H9 (cell line): ENCODE data around the gene ST6GALNAC3. TPM values are rescaled to one million over a fixed set of nuclear protein-coding genes. Genes with fewer than 3 reads are reported as not detected.

Experiments used
- DNase-seq: peaks from one replicate; pipeline ENCODE4 v3.0.0-alpha.2; 2017
- H2AFZ ChIP-seq: one replicate; pipeline ENCODE4 v1.6.1; 2013; ENCODE audit warnings: mild to moderate bottlenecking, low read length, control low read depth, moderate library complexity
- H2AK5ac ChIP-seq: 2 replicates; pipeline ENCODE4 v1.6.1; 2013; ENCODE audit warnings: low read length, control low read depth, mixed read lengths; ENCODE audit not compliant: insufficient read length
- H2BK120ac ChIP-seq: one replicate; pipeline ENCODE4 v1.6.1; 2013; ENCODE audit warnings: low read depth, mild to moderate bottlenecking, low read length, control low read depth, inconsistent platforms; ENCODE audit not compliant: poor library complexity, severe bottlenecking
- H2BK12ac ChIP-seq: 2 replicates; pipeline ENCODE4 v1.6.1; 2013; ENCODE audit warnings: low read length, control low read depth, mixed read lengths, low read depth; ENCODE audit not compliant: insufficient read length
- H2BK15ac ChIP-seq: 2 replicates; pipeline ENCODE4 v1.6.1; 2013; ENCODE audit warnings: low read depth, low read length, control low read depth
- H2BK20ac ChIP-seq: one replicate; pipeline ENCODE4 v1.6.1; 2013; ENCODE audit warnings: low read depth, mild to moderate bottlenecking, low read length, control low read depth, inconsistent platforms; ENCODE audit not compliant: poor library complexity, severe bottlenecking
- H2BK5ac ChIP-seq: 2 replicates; pipeline ENCODE4 v1.6.1; 2013; ENCODE audit warnings: low read length, control low read depth, mixed read lengths; ENCODE audit not compliant: insufficient read length
- H3K14ac ChIP-seq: 2 replicates; pipeline ENCODE4 v1.6.1; 2013; ENCODE audit warnings: low read length, control low read depth; ENCODE audit not compliant: insufficient read depth
- H3K18ac ChIP-seq: 2 replicates; pipeline ENCODE4 v1.6.1; 2013; ENCODE audit warnings: low read depth, mild to moderate bottlenecking, mixed read lengths, low read length, control low read depth; ENCODE audit not compliant: insufficient read length
- H3K23ac ChIP-seq: 2 replicates; pipeline ENCODE4 v1.6.1; 2013; ENCODE audit warnings: low read length, control low read depth, mixed read lengths, low read depth; ENCODE audit not compliant: insufficient read length
- H3K23me2 ChIP-seq: 2 replicates; pipeline ENCODE4 v1.6.1; 2013; ENCODE audit warnings: low read depth, mild to moderate bottlenecking, mixed read lengths, low read length, control low read depth; ENCODE audit not compliant: insufficient read length, poor library complexity, severe bottlenecking
- H3K27ac ChIP-seq: 2 replicates; pipeline ENCODE4 v1.5.1; 2013; ENCODE audit warnings: low read length, control low read depth, mixed read lengths, low read depth; ENCODE audit not compliant: insufficient read length
- H3K27me3 ChIP-seq: 2 replicates; pipeline ENCODE4 v1.6.1; 2013; ENCODE audit warnings: low read length, control low read depth, inconsistent platforms; ENCODE audit not compliant: insufficient read depth
- H3K4ac ChIP-seq: 2 replicates; pipeline ENCODE4 v1.6.1; 2013; ENCODE audit warnings: low read depth, mild to moderate bottlenecking, control low read depth, inconsistent platforms, low read length, moderate library complexity
- H3K4me1 ChIP-seq: 2 replicates; pipeline ENCODE4 v1.6.1; 2013; ENCODE audit warnings: low read length, control low read depth, inconsistent platforms; ENCODE audit not compliant: insufficient read depth
- H3K4me2 ChIP-seq: 2 replicates; pipeline ENCODE4 v1.6.1; 2013; ENCODE audit warnings: low read length, control low read depth, mixed read lengths; ENCODE audit not compliant: insufficient read length, insufficient read depth
- H3K56ac ChIP-seq: 2 replicates; pipeline ENCODE4 v1.6.1; 2013; ENCODE audit warnings: low read depth, mild to moderate bottlenecking, mixed read lengths, low read length, control low read depth; ENCODE audit not compliant: insufficient read length
- H3K79me1 ChIP-seq: 2 replicates; pipeline ENCODE4 v1.6.1; 2013; ENCODE audit warnings: low read depth, mild to moderate bottlenecking, moderate library complexity, low read length, control low read depth, inconsistent platforms; ENCODE audit not compliant: insufficient read depth, poor library complexity, severe bottlenecking
- H3K79me2 ChIP-seq: 2 replicates; pipeline ENCODE4 v1.6.1; 2013; ENCODE audit warnings: low read length, control low read depth, inconsistent platforms; ENCODE audit not compliant: insufficient read depth
- H3K9ac ChIP-seq: 2 replicates; pipeline ENCODE4 v1.6.1; 2013; ENCODE audit warnings: low read length, control low read depth, mixed read lengths; ENCODE audit not compliant: insufficient read length; ENCODE audit errors: extremely low read depth
- H3K9me3 ChIP-seq: one replicate; pipeline ENCODE4 v1.6.1; 2013; ENCODE audit warnings: low read depth, low read length, inconsistent platforms; ENCODE audit not compliant: control insufficient read depth
- H3T11ph ChIP-seq: one replicate; pipeline ENCODE4 v1.6.1; 2013; ENCODE audit warnings: mild to moderate bottlenecking, low read length, control low read depth, inconsistent platforms
- H4K20me1 ChIP-seq: one replicate; pipeline ENCODE4 v1.6.1; 2013; ENCODE audit not compliant: control insufficient read depth, insufficient read length, insufficient read depth
- H4K5ac ChIP-seq: 2 replicates; pipeline ENCODE4 v1.6.1; 2013; ENCODE audit warnings: low read depth, mild to moderate bottlenecking, mixed read lengths, low read length, control low read depth; ENCODE audit not compliant: insufficient read length
- H4K8ac ChIP-seq: replicated peaks from 2 replicates; pipeline ENCODE4 v1.6.1; 2013; ENCODE audit warnings: low read length, control low read depth, mixed read lengths, low read depth; ENCODE audit not compliant: insufficient read length
- H4K91ac ChIP-seq: 2 replicates; pipeline ENCODE4 v1.6.1; 2013; ENCODE audit warnings: low read depth, mild to moderate bottlenecking, moderate library complexity, mixed read lengths, low read length, control low read depth; ENCODE audit not compliant: insufficient read length
- H3K27ac Mint-ChIP-seq, 3 experiments: 2 replicates in 2 of 3; 3 replicates in 1 of 3; pipeline ENCODE4 v1.8.0; 2020 to 2021; ENCODE audit warnings: mixed read lengths in 3 of 3, mild to moderate bottlenecking in 1 of 3, moderate library complexity in 1 of 3
- H3K27me3 Mint-ChIP-seq: 2 replicates; pipeline ENCODE4 v1.8.0; 2021; ENCODE audit warnings: low read depth, mild to moderate bottlenecking, moderate library complexity, mixed read lengths
- H3K36me3 Mint-ChIP-seq, 3 experiments: 2 replicates in 2 of 3; 3 replicates in 1 of 3; pipeline ENCODE4 v1.8.0; 2020 to 2021; ENCODE audit warnings: low read depth in 3 of 3, mixed read lengths in 3 of 3; ENCODE audit not compliant: insufficient read depth in 1 of 3
- H3K4me1 Mint-ChIP-seq, 2 experiments: 2 replicates each; pipeline ENCODE4 v1.8.0; 2020; ENCODE audit warnings: mixed read lengths in 2 of 2
- H3K4me3 Mint-ChIP-seq, 2 experiments: 2 replicates in 1 of 2; 3 replicates in 1 of 2; pipeline ENCODE4 v1.8.0; 2020 to 2021; ENCODE audit warnings: mild to moderate bottlenecking in 2 of 2, mixed read lengths in 2 of 2, moderate library complexity in 1 of 2
- H3K9me3 Mint-ChIP-seq, 2 experiments: 2 replicates in 1 of 2; 3 replicates in 1 of 2; pipeline ENCODE4 v1.8.0; 2020; ENCODE audit warnings: mild to moderate bottlenecking in 2 of 2, mixed read lengths in 2 of 2, moderate library complexity in 1 of 2
- CTCF ChIP-seq: fragments of 200-600 bp; sonication (generic); conservative IDR thresholded peaks from 3 replicates; pipeline ENCODE4 v1.8.0; 2021; ENCODE audit warnings: antibody characterized with exemption, mild to moderate bottlenecking
- WGBS: extraction: QIAGEN DNeasy Blood & Tissue Kit; methylation state at CpG from one replicate; pipeline ENCODE4 v1.1.7; 2013; ENCODE audit warnings: missing lambda C conversion rate, low lambda C conversion rate, mixed read lengths; ENCODE audit not compliant: insufficient read length; ENCODE audit errors: extremely low coverage; 5-methylcytosine and 5-hydroxymethylcytosine counted together
- total RNA-seq: library from RNA; stranded (reverse); gene quantifications from 2 replicates; pipeline ENCODE4 v1.2.1, GENCODE V29; 2021

The ST6GALNAC3 gene
- total RNA-seq, 1 experiment from 2014 or later: 11.2 TPM

GRCh38 chr1:76187436-76187835, 112.9 kb downstream of the ST6GALNAC3 start:
- Histone ChIP-seq H2BK15ac (no peak overlapping the region), H4K8ac (no peak overlapping the region), H3K56ac (no peak overlapping the region), H3T11ph (no peak overlapping the region), H3K9me3 (no peaks in the 10 kb centered on the region), H3K23ac (no peak overlapping the region), H2BK12ac (no peak overlapping the region), H4K91ac (no peak overlapping the region), H4K5ac (no peak overlapping the region), H3K18ac (no peak overlapping the region), H3K27me3 (no peaks in the 10 kb centered on the region), H3K79me2 (no peaks in the 10 kb centered on the region), H3K4me1 (no peaks in the 10 kb centered on the region), H3K23me2 (no peaks in the 10 kb centered on the region), H2BK5ac (no peak overlapping the region), H3K14ac (no peak overlapping the region), H3K9ac (no peak overlapping the region), H4K20me1 (no peaks in the 10 kb centered on the region), H3K4ac (no peak overlapping the region), H2BK120ac (no peak overlapping the region), H3K4me2 (no peak overlapping the region), H3K27ac (no peak overlapping the region), H2BK20ac (no peak overlapping the region), H3K79me1 (no peaks in the 10 kb centered on the region), H2AK5ac (no peak overlapping the region), H2AFZ (no peak overlapping the region)
- Mint-ChIP-seq H3K4me1 (peaks cover 4 to 5% of the 10 kb centered on the region in 2 experiments), H3K9me3 (no peaks in the 10 kb centered on the region), H3K27ac (no peak overlapping the region), H3K36me3 (no peaks in the 10 kb centered on the region; a peak in 1 of 7 replicates), H3K4me3 (no peak overlapping the region), H3K27me3 (no peaks in the 10 kb centered on the region)
- no CpG with 5 or more reads among the region's 3 CpGs for WGBS
- TF ChIP-seq CTCF: no peak
- no peak for DNase-seq
